Stimulated activated naive CD4-positive, alpha-beta T cell treated with Interleukin-2 at 50 U/mL for 16 hours (primary cell): ENCODE measurements around the gene UCHL5.

Experiments
- DNase-seq: peaks from one replicate; lab custom pipeline; 2025; lab: John Stamatoyannopoulos, UW

The UCHL5 gene, protein sequence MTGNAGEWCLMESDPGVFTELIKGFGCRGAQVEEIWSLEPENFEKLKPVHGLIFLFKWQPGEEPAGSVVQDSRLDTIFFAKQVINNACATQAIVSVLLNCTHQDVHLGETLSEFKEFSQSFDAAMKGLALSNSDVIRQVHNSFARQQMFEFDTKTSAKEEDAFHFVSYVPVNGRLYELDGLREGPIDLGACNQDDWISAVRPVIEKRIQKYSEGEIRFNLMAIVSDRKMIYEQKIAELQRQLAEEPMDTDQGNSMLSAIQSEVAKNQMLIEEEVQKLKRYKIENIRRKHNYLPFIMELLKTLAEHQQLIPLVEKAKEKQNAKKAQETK

DNA sequence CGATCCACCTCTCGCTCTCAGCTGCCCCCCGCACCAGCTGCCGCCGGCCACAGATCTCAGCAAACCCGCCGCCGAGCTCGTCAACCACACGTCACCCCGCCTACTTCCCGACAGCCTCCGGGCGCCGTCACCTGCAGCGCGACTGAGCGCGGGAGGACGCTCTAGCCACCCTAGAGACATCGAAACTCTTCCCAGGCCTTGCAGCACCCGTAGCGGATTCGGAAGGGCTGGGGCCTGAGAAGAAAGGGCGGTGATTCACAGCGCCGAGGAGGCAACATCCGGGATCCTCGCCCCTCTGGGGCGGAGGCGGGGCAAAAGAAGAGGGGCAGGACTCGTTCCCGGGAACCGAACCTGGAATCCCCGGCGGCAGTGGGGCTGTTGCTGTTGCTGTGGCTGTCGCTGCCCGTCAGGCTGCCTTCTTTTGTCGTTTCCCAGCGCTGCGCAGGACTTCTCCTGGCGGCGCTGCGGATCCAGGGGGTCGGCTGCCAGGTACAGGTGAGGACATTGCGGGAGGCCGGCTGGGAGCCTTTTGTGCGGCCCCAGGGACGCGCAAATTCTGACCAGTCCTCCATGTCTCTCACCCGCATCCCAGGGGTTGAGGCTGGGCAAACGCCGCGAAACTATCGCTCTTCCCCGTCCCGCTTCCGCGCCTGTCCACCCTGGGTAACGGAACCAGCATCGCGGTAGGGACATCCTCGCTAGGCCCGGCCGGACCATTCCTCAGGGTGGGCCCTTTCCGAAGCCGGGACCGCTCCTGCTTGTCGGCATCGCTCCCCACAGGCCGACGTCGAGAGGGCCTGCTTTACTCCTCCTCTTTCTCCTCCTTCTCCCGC, at the start of gene UCHL5, which contains the start of gene RO60:
Gene UCHL5, minus strand, starts transcription at position 79 of the 833 bp plus-strand sequence. CDS start 100 bp downstream, outside the sequence.
Gene RO60, plus strand, starts transcription at position 331 of the 833 bp plus-strand sequence. CDS start 9,443 bp downstream, outside the sequence.
- peak; percentile 95 for DNase-seq

DNA sequence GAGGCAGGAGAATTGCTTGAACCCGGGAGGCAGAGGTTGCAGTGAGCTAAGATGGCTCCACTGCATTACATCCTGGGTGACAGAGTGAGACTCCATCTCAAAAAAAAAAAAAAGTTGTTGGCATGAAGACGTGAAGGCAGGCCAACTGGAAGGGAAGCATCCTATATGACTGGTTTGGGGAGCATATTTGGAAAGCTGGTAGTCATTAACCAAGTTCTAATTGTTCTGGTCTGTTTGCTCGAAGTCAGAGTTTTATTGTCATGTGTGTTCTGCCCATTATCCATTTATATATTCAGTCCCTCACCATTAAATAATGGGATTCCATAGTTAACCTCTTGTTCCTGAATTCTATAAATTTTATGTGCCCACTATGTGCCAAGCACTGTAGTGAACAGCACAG, 49.3 kb upstream of the UCHL5 start:
- no peak for DNase-seq

DNA sequence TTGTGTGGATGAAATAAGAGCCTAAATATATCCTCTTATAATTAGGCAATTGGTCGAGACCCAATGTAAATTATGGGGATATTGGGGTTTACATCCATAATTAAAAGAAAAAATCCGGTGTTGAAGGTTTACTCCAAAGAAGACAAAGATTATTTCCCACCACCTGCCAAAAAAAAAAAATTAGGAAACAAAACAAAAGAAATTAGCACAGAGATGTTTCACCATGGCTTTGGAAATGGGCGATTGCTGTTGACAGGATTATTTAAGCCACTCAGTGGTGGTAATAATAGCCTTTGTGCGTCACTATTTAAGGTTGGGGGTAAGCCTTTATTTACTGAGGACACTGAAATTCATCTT, 46.6 kb upstream of the UCHL5 start:
- DNase-seq = no peak

DNA sequence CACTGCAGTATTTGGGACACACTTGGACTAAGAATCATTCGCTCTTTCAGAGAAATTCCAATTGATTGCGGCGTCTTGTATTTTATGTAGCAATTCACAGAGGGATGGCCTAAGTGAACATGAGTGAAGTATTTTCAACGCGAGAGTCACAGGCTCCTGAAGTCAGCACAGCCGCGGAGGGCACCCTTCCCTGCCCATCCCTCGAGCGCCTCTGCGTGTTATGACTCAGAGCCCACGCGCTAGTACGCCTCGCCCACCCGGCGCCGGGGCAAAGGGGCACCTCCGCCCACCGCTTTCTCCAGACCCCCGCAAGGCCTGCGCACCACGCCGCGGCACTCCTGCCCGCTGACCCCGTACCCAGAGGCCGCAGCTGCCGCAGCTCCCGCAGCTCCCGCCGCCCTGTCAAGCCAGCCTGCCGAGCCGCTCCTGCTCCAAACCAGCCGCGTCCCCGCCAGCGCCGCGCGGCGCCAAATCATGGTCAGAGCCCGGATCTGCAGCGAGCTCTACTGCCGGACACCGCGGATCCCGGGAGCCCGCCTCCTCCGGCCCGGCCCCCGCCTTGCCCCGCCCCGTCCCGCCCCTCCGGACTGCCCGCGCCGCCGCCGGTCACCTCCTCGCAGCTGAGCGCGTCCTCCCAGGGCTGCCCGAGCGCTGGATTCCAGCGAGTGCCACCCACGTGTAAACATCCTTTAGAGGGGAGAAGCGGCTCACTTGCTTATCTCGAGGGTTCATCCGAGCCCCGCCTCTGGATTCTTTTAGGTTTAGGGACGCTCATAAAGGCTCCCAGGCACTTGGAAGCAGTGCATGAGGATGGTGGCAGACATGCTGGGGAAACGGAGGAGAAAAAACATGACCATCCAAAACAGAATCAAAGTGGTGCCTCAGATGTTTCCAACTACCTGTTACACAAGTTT, 46.0 kb upstream of the UCHL5 start, which contains the start of gene GLRX2:
Gene GLRX2, minus strand, starts transcription at position 508 of the 914 bp plus-strand sequence. Its CDS starts 32 bp downstream, at position 476.
- DNase-seq = peak; percentile 58

DNA sequence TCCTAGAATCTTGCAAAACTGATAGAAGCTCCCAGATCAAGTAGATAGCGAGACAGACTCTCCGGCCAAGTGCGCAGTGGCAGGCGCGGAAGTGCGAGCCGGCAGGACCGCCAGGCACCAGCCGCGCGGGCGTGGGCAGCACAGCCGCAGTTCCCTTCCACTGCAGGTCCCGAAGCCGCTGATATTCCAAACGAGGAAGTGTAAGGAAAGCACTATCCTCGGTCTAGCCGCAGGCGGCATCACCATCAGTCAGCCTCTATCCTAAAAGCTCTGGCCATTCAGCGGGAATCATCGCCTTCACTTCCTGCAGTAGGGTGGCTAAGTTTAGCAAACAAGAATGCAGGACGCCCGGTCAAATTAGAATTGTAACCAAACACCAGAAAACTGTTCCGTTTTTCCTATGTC, 45.3 kb upstream of the UCHL5 start:
- peak; percentile 3 for DNase-seq

DNA sequence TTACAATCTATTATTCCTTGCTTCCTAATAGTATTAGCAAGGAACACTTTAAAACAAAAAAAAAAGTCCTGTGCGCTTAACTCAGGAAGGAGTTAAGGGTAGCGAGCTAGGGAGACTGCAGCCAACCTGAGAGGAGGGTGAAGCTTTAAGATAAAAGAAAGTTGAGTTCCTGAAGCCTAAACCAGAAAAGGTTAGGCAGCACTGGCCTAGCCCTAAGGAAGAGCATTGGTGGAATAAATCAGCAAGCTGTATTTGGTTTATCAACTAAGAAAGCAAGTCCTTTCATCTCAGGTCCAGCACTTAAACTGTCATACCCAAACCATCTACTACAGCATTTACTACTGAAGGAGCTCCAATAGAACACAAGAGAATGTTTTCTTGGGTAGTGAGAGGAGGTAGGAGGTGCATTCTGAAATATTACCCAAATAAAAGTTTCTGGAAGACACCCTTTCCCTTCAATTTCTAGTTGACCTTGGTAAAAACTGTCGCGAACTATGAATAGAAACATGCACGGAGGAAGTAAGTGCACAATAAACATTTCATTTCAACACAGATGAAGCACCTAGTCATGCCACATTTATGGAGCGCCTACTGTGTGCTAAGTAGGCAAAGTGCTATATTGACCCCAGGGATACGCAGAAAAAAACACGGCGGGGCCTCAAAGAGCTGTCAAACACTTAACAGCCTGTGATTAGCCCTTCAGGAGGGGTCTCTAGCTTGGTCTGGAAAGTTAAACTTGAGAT, 44.8 kb upstream of the UCHL5 start:
- no peak for DNase-seq

DNA sequence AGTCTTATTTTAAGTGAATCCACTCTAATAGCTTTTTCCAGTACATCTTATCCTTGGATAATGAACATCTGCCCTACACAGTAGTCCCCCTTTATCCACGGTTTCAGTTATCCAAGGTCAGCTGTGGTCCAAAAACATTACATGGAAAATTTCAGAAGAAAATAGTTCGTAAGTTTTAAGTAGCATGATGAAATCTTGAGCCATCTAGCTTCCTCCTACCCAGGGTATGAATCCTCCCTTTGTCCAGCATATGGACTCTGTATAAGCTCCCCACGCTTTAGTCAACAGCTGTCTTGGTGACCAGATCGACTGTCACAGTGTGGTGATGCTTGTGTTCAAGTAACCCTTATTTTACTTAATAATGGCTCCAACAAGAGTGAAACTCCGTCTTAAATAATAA, 43.5 kb upstream of the UCHL5 start:
- DNase-seq = no peak

DNA sequence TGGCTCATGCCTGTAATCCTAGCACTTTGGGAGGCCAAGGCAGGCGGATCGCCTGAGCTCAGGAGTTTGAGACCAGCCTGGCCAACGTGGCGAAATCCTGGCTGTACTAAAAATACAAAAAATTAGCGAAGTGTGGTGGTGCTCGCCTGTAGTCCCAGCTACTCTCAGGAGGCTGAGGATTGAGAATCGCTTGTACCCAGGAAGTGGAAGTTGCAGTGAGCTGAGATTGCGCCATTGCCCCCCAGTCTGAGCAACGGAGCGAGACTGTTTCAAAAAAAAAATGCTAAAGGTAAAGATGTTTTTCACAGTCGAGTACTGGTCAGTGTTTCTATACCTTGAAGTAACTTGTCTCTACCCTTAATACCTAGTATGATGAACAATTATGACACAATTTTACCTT, 35.0 kb upstream of the UCHL5 start:
- no peak for DNase-seq

- DNase-seq = no peak
These were observed 31.7 kb upstream of the UCHL5 start for GRCh38 chr1:193090865-193091264.

GRCh38 chr1:193087893-193088292, 28.7 kb upstream of the UCHL5 start:
- DNase-seq = no peak

GRCh38 chr1:193086342-193086741, 27.2 kb upstream of the UCHL5 start:
- DNase-seq = no peak

- no peak for DNase-seq
These were observed 26.1 kb upstream of the UCHL5 start for GRCh38 chr1:193085263-193085662.

DNA sequence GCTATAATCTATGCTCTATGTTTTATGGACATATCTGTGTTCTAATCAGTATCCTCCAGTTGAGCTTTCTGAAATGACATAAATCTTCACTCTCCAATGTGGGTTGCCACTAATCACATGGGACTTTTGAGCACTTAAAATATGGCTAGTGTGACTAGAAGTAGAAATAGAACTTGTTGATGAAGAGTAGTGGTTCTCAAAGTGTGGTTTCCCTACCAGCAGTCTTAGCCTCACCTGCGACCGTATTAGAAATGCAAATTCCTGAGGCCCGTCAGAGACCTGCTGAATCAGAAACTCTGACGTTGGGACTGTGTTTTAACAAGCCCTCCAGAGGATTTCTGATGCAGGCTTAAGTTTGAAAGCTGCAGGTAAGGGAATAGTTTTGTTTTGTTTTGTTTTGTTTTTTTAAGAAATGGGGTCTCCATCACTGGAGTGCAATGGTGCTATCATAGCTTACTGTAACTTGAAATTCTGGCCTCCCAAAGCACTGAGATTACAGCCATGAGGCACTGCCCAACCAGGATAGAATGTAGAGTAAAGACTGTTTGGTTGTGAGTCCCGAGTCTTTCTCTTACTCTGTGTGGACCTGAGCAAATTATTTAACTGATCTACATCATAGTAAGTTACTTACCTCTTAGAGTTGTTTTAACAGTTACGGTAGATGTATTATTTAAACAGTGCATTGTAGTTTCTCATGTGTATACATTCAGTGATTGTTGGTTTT, 24.4 kb upstream of the UCHL5 start:
- no peak for DNase-seq

GRCh38 chr1:193079187-193079586, 20.0 kb upstream of the UCHL5 start:
- DNase-seq = no peak

DNA sequence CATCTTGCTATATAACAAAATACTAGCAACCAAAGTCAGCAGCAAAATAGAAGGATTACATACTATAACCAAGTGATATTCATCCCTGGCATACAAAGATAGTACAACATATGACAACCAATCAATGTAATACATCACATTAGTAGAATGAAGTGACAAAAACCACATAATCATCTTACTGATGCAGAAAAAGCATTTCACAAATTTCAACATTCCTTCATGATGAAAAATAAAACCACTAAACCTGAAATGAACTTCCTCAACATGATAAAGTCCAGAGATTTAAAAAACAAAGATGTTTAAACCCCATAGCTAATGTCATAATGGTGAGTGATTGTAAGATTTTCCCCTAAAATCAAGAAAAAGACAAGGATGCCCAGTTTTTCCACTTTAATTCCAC, 18.8 kb upstream of the UCHL5 start:
- no peak for DNase-seq

- DNase-seq = no peak
These were observed 11.8 kb upstream of the UCHL5 start for GRCh38 chr1:193070942-193071341.

DNA sequence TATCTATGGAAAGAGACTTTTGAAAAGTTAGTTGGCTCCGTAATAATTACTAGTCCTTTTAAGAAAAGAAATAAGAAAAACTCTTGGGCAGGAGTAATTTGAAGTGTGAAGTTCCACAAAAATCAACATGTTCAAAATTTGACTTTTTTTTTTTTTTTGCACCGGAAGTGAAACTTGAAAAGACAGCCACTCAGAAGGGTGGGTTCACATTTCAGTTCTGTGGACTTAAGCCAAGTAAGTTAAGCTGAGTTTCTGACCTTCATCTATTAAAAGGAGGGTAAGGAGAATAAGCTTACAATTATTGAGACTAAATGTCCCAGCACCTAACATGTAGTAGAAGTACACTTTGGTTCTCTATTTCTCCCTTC, 11.2 kb upstream of the UCHL5 start:
- DNase-seq = no peak

DNA sequence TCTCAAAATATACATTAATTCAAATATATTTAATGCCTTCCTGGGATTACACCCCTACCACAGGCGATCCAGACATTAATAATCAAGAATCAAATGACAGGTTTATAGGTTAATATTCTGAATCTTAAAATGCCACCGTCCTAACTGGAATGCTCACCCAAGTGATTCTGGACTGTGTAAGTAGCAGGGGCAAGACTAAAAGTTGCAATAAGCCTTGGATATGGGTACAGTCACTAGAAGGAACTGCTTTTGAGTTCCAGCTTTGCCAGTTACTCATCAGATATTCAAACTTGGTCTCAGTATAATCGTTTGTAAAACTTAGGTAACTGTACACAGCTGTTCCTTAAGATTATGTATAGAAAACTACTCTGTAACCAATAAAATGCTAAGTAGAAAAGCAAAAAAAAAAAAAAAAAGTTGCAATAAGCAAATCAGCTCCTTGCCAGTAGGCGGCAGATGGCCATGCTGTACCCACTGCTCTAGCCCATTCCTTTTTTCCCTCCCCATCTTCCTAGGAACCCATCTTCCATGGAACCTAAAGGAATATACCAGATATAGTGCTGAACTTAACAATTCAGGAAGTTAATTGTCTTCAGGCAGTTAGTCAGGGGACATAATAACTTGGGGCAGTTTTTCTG, 10.7 kb upstream of the UCHL5 start:
- no peak for DNase-seq

- DNase-seq = no peak
These were observed 8.9 kb upstream of the UCHL5 start for GRCh38 chr1:193068013-193068412.

DNA sequence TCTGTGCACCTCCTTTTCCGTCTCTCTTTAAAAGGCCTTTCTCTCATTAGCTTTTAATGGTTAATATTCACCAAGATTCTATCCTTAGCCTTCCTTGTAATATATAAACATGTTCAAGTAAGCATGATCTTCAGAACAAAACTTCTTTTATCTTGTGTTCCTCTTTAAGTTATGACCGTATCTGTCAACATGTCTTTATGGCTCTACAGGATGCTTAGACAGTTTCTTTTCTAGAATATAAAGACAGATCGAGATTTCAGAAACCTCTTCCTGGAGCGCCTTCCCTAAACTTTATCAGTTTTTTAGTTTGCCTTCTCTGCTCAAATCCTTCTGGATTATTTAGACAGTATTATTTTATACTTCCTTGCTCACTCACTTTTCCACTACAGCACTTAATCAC, 7.4 kb upstream of the UCHL5 start:
- no peak for DNase-seq
